ENCODE results near the gene ATXN1. TPM values are rescaled to one million over a fixed set of nuclear protein-coding genes. Genes with fewer than 3 reads are reported as not detected.

The ATXN1 gene
- total and polyA plus RNA-seq, 2 experiments from 2014 or later = 14.2 to 20.1 TPM

- whole genome bisulfite sequencing, 2 experiments (ENCODE audit: low coverage in 1 of 2, low lambda C conversion rate in 2 of 2, missing lambda C conversion rate in 2 of 2) = 83 to 86% methylated on average over 2 of the region's 2 CpGs
- Histone ChIP-seq H3K4me2 (ENCODE audit: unreplicated experiment) (peak overlapping the region; percentile 86), H3K4me3 (peak overlapping the region; percentile 43; the same call in 1 of the 2 replicates), H4K20me1 (ENCODE audit: insufficient read depth) (no peaks in the 10 kb centered on the region; the same call in 1 of the 2 replicates), H3K36me3 (ENCODE audit: low read depth) (no peaks in the 10 kb centered on the region), H3K9ac (peak overlapping the region; percentile 25; the same call in 1 of the 2 replicates), H3K27ac (peak overlapping the region; percentile 79), H3F3A (ENCODE audit: insufficient read depth) (peaks cover 46% of the 10 kb centered on the region), H3K9me3 (ENCODE audit: low read depth) (no peaks in the 10 kb centered on the region), H3K27me3 (replicated peaks; ENCODE audit: insufficient read depth) (no peaks in the 10 kb centered on the region), H3K79me2 (ENCODE audit: insufficient read depth) (peaks cover 66% of the 10 kb centered on the region), H3K4me1 (ENCODE audit: insufficient read depth) (peaks cover 47% of the 10 kb centered on the region), H3K9me2 (ENCODE audit: insufficient read depth) (no peaks in the 10 kb centered on the region), H2AFZ (no peak overlapping the region)
- TF ChIP-seq EZH2 (IDR thresholded peaks at IDR 0.05; ENCODE audit: insufficient read depth, poor library complexity, severe bottlenecking) = no peak
- no peak for DNase-seq
- in situ Hi-C loops (cut with MboI) = no loop called here
Measured at GRCh38 chr6:16723402-16723801, 37.9 kb downstream of the ATXN1 start.

GRCh38 chr6:16722630-16723029 lies 38.6 kb downstream of the ATXN1 start:
- Histone ChIP-seq H3K27me3 (replicated peaks; ENCODE audit: insufficient read depth) (no peaks in the 10 kb centered on the region), H4K20me1 (ENCODE audit: insufficient read depth) (no peaks in the 10 kb centered on the region; the same call in 1 of the 2 replicates), H2AFZ (no peak overlapping the region), H3F3A (ENCODE audit: insufficient read depth) (peaks cover 44% of the 10 kb centered on the region), H3K9me3 (ENCODE audit: low read depth) (no peaks in the 10 kb centered on the region), H3K4me3 (no peak overlapping the region), H3K4me1 (ENCODE audit: insufficient read depth) (peaks cover 51% of the 10 kb centered on the region), H3K27ac (peak overlapping the region; percentile 79), H3K9me2 (ENCODE audit: insufficient read depth) (no peaks in the 10 kb centered on the region), H3K4me2 (ENCODE audit: unreplicated experiment) (peak overlapping the region; percentile 86), H3K79me2 (ENCODE audit: insufficient read depth) (peaks cover 66% of the 10 kb centered on the region), H3K9ac (no peak overlapping the region), H3K36me3 (ENCODE audit: low read depth) (no peaks in the 10 kb centered on the region)
- WGBS, 2 experiments (ENCODE audit: low coverage in 1 of 2, low lambda C conversion rate in 2 of 2, missing lambda C conversion rate in 2 of 2) = 96 to 98% methylated on average over 3 of the region's 3 CpGs
- TF ChIP-seq EZH2phosphoT487 (IDR thresholded peaks at IDR 0.05; ENCODE audit: insufficient read depth, low read depth) (no peak), EZH2 (IDR thresholded peaks at IDR 0.05; ENCODE audit: insufficient read depth, poor library complexity, severe bottlenecking) (no peak)
- no peak for DNase-seq
- in situ Hi-C loops (cut with MboI) = no loop called here

- peaks cover 41% of the 10 kb centered on the region for H3F3A ChIP-seq (ENCODE audit: insufficient read depth)
- no peak overlapping the region for H3K4me2 ChIP-seq (ENCODE audit: unreplicated experiment)
- peaks cover 66% of the 10 kb centered on the region for H3K79me2 ChIP-seq (ENCODE audit: insufficient read depth)
- no peaks in the 10 kb centered on the region; the same call in 1 of the 2 replicates for H4K20me1 ChIP-seq (ENCODE audit: insufficient read depth)
- TF ChIP-seq EZH2 (IDR thresholded peaks at IDR 0.05; ENCODE audit: insufficient read depth, poor library complexity, severe bottlenecking) = no peak
- no peak for TF ChIP-seq EZH2phosphoT487 (IDR thresholded peaks at IDR 0.05; ENCODE audit: insufficient read depth, low read depth)
- in situ Hi-C loops (cut with MboI) = no loop called here
- H3K27ac ChIP-seq = no peak overlapping the region
- H3K4me1 ChIP-seq (ENCODE audit: insufficient read depth) = peaks cover 47% of the 10 kb centered on the region
- 96% methylated on average over 5 of the region's 5 CpGs for WGBS, 2 experiments (ENCODE audit: low coverage in 1 of 2, low lambda C conversion rate in 2 of 2, missing lambda C conversion rate in 2 of 2)
- H3K9me2 ChIP-seq (ENCODE audit: insufficient read depth) = no peaks in the 10 kb centered on the region
- H2AFZ ChIP-seq = no peak overlapping the region
- H3K27me3 ChIP-seq (replicated peaks; ENCODE audit: insufficient read depth) = no peaks in the 10 kb centered on the region
- H3K4me3 ChIP-seq = no peak overlapping the region
- H3K36me3 ChIP-seq (ENCODE audit: low read depth) = no peaks in the 10 kb centered on the region
- no peaks in the 10 kb centered on the region for H3K9me3 ChIP-seq (ENCODE audit: low read depth)
- H3K9ac ChIP-seq = no peak overlapping the region
- no peak for DNase-seq
Measured at GRCh38 chr6:16721977-16722376, 39.3 kb downstream of the ATXN1 start.

- H3K79me2 ChIP-seq (ENCODE audit: insufficient read depth) = peaks cover 74% of the 10 kb centered on the region
- TF ChIP-seq EZH2phosphoT487 (IDR thresholded peaks at IDR 0.05; ENCODE audit: insufficient read depth, low read depth) (no peak), EZH2 (IDR thresholded peaks at IDR 0.05; ENCODE audit: insufficient read depth, poor library complexity, severe bottlenecking) (no peak)
Measured at GRCh38 chr6:16720861-16721260, 40.4 kb downstream of the ATXN1 start.

GRCh38 chr6:16719488-16719887 lies 41.8 kb downstream of the ATXN1 start:
- Histone ChIP-seq H3K4me1 (ENCODE audit: insufficient read depth) (peaks cover 23% of the 10 kb centered on the region), H3K36me3 (ENCODE audit: low read depth) (no peaks in the 10 kb centered on the region), H3K4me2 (ENCODE audit: unreplicated experiment) (no peak overlapping the region), H3K79me2 (ENCODE audit: insufficient read depth) (peaks cover 88% of the 10 kb centered on the region), H3K9ac (no peak overlapping the region), H4K20me1 (ENCODE audit: insufficient read depth) (no peaks in the 10 kb centered on the region; the same call in 1 of the 2 replicates), H3F3A (ENCODE audit: insufficient read depth) (peaks cover 18% of the 10 kb centered on the region), H2AFZ (no peak overlapping the region), H3K27ac (no peak overlapping the region), H3K27me3 (replicated peaks; ENCODE audit: insufficient read depth) (no peaks in the 10 kb centered on the region), H3K9me2 (ENCODE audit: insufficient read depth) (no peaks in the 10 kb centered on the region), H3K9me3 (ENCODE audit: low read depth) (no peaks in the 10 kb centered on the region), H3K4me3 (no peak overlapping the region)
- WGBS, 2 experiments (ENCODE audit: low coverage in 1 of 2, low lambda C conversion rate in 2 of 2, missing lambda C conversion rate in 2 of 2) = 84 to 85% methylated on average over 8 of the region's 8 CpGs
- in situ Hi-C loops (cut with MboI) = no loop called here
- TF ChIP-seq EZH2 (IDR thresholded peaks at IDR 0.05; ENCODE audit: insufficient read depth, poor library complexity, severe bottlenecking) (no peak), EZH2phosphoT487 (IDR thresholded peaks at IDR 0.05; ENCODE audit: insufficient read depth, low read depth) (no peak)
- DNase-seq = no peak

More at GRCh38 chr6:16720861-16721260, 40.4 kb downstream of the ATXN1 start:
- H3K27ac ChIP-seq = no peak overlapping the region
- no peaks in the 10 kb centered on the region for H3K36me3 ChIP-seq (ENCODE audit: low read depth)
- H3F3A ChIP-seq (ENCODE audit: insufficient read depth) = peaks cover 32% of the 10 kb centered on the region
- H3K9me3 ChIP-seq (ENCODE audit: low read depth) = no peaks in the 10 kb centered on the region
- H3K9ac ChIP-seq = no peak overlapping the region
- H3K4me3 ChIP-seq = no peak overlapping the region
- H3K9me2 ChIP-seq (ENCODE audit: insufficient read depth) = no peaks in the 10 kb centered on the region
- H2AFZ ChIP-seq = no peak overlapping the region
- H3K4me2 ChIP-seq (ENCODE audit: unreplicated experiment) = no peak overlapping the region
- WGBS, 2 experiments (ENCODE audit: low coverage in 1 of 2, low lambda C conversion rate in 2 of 2, missing lambda C conversion rate in 2 of 2) = 96 to 97% methylated on average over 4 of the region's 4 CpGs
- peaks cover 36% of the 10 kb centered on the region for H3K4me1 ChIP-seq (ENCODE audit: insufficient read depth)
- H4K20me1 ChIP-seq (ENCODE audit: insufficient read depth) = no peaks in the 10 kb centered on the region; the same call in 1 of the 2 replicates
- in situ Hi-C loops (cut with MboI) = no loop called here
- no peaks in the 10 kb centered on the region for H3K27me3 ChIP-seq (replicated peaks; ENCODE audit: insufficient read depth)
- DNase-seq = no peak

Data from GM23248 (cell line).